Right ventricle myocardium inferior (tissue), 1 donor: ENCODE data around the gene SLX1A. TPM values are rescaled to one million over a fixed set of nuclear protein-coding genes. Genes with fewer than 3 reads are reported as not detected.
"Not testable (repeated sequence)": the region's sequence is repeated elsewhere in the genome, so short reads cannot be mapped to it uniquely, and the experiment has no call there.

Experiments used
- ATAC-seq: fragments of 200-7000 bp; cut with Tn5 transposase; one replicate; pipeline ENCODE4 v1.9.1; 2020; ENCODE audit warnings: mild to moderate bottlenecking, moderate library complexity
- DNase-seq: peaks from one replicate; pipeline ENCODE4 v3.0.0; 2021; ENCODE audit errors: missing footprints
- intact Hi-C: fragments of 100-400 bp; cut with DNase I; formaldehyde crosslinking; loops from one replicate; pipeline ENCODE4 v1.11.0; 2022
- long read RNA-seq: library from polyadenylated mRNA; unstranded; transcript quantifications from one replicate; pipeline ENCODE4 v2.0.0, GENCODE V29; 2021
- total RNA-seq: library from RNA; stranded (reverse); fragmentation: NEBNext Ultra II Directional; extraction: Animal tissue kit (Norgen Biotek cat#: 25700); gene quantifications from one replicate; pipeline ENCODE4 v1.2.1, GENCODE V29; 2021
- donor health status: DM: no; HTN: yes; CAD: no; lungs with severe emphysema.

Gene SLX1A
- 7.4 TPM for total RNA-seq
- long read RNA-seq, transcript SLX1A-201 (6 exons, 1,091 nt), result major isoform, 7 of 8 reads
- long read RNA-seq, partial matches to known transcripts, result 0 of 8 reads
- long read RNA-seq, other reads (novel, unspliced or antisense), result 0 of 8 reads

GRCh38 chr16:30193615-30194014 lies at the start of gene SLX1A, which contains the start of gene BOLA2B:
SLX1A (plus strand) TSS chr16:30193875; CDS start chr16:30194085, 210 bp downstream.
BOLA2B (minus strand) TSS chr16:30193666; CDS start chr16:30193595, 71 bp downstream.
- intact Hi-C loops, DNase-seq: not testable (repeated sequence)
- peak; percentile 97 for ATAC-seq

GRCh38 chr16:30144017-30144416 lies 49.7 kb upstream of the SLX1A start:
- ATAC-seq (no peak), DNase-seq (no peak)
- intact Hi-C loops, result no loop called here

DNA sequence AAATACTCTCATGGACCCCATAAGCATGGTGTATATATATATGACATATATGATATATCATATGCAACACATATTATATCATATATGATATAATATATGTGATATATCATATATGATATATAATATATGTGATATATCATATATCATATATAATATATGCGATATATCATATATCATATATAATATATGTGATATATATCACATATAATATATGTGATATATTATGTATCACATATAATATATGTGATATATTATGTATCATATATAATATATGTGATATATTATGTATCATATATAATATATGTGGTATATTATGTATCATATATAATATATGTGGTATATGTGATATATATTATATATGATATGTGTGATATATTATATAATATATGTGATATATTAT lies 48.8 kb upstream of the SLX1A start:
- DNase-seq (no peak), ATAC-seq (no peak)
- intact Hi-C loops, result no loop called here

DNA sequence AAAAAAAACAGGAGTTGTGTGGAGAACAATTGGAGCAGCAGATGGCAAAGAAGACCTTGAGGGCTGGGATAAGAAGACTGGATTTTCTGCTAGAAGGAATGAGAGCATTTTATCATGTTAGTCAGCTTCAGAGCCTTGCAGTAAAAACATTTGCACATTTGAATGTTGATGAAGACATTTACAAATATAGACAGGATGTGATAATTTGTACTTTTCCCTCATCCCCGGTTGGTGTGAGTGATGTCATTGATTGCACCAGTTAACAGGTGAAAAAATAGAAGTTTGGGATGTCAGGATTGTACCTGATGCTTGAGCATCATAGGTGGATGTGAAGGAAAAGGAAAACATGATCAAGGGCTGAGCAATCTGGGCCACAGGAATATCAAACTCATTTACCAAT lies 48.0 kb upstream of the SLX1A start:
- intact Hi-C loops, result no loop called here
- DNase-seq (no peak), ATAC-seq (no peak)

GRCh38 chr16:30147843-30148510 lies 45.7 kb upstream of the SLX1A start:
- no peak for DNase-seq
- intact Hi-C loops, result no loop called here
- ATAC-seq, result no peak

GRCh38 chr16:30149250-30149930 lies 44.3 kb upstream of the SLX1A start:
- ATAC-seq (no peak), DNase-seq (no peak)
- intact Hi-C loops, result no loop called here

DNA sequence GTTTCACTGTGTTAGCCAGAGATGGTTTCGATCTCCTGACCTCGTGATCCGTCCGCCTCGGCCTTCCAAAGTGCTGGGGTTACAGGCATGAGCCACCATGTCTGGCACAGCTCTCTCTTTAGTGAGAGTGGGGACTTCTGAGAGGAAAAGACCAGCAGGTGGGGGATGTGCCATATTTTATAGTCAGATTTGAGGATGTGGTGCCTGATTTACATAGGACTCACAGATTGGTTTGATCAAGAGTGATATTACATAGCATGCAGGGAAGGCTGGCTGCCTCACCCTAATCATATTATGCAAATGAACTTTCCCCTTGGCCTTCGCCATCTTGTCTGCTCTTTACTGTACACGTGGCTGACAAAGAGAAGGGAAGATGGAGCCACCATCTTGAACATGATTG lies 42.6 kb upstream of the SLX1A start:
- ATAC-seq, result no peak
- intact Hi-C loops, result no loop called here
- DNase-seq, result no peak

GRCh38 chr16:30152517-30152916 lies 41.2 kb upstream of the SLX1A start:
- no peak for DNase-seq
- ATAC-seq, result no peak
- intact Hi-C loops, result no loop called here

GRCh38 chr16:30155188-30155587 lies 38.5 kb upstream of the SLX1A start:
- DNase-seq, result no peak
- intact Hi-C loops, result no loop called here
- no peak for ATAC-seq

GRCh38 chr16:30157214-30157613 lies 36.5 kb upstream of the SLX1A start:
- ATAC-seq, result no peak
- intact Hi-C loops, result no loop called here
- no peak for DNase-seq

- ATAC-seq (no peak), DNase-seq (no peak)
- intact Hi-C loops, result loop anchor here (5.0 kb wide), 1 partner anchor 36 kb away; no protein-coding TSS in a partner anchor
Measured at GRCh38 chr16:30163538-30163937, 30.1 kb upstream of the SLX1A start.

GRCh38 chr16:30166202-30166902 lies 27.3 kb upstream of the SLX1A start:
- peak; percentile 54 for ATAC-seq
- no peak for DNase-seq
- intact Hi-C loops, result no loop called here

DNA sequence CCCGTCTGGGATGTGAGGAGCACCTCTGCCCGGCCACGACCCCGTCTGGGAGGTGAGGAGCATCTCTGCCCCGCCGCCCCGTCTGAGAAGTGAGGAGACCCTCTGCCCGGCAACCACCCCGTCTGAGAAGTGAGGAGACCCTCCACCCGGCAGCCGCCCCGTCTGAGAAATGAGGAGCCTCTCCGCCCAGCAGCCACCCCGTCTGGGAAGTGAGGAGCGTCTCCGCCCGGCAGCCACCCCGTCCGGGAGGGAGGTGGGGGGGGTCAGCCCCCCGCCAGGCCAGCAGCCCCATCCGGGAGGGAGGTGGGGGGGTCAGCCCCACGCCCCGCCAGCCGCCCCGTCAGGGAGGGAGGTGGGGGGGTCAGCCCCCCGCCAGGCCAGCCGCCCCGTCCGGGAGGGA lies 24.9 kb upstream of the SLX1A start:
- DNase-seq, intact Hi-C loops, ATAC-seq: not testable (repeated sequence)

DNA sequence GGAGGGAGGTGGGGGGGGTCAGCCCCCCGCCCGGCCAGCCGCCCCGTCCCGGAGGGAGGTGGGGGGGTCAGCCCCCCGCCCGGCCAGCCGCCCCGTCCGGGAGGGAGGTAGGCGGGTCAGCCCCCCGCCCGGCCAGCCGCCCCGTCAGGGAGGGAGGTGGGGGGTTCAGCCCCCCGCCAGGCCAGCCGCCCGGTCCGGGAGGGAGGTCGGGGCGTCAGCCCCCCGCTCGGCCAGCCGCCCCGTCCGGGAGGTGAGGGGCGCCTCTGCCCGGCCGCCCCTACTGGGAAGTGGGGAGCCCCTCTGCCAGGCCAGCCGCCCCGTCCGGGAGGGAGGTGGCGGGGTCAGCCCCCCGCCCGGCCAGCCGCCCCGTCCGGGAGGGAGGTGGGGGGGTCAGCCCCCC lies 24.3 kb upstream of the SLX1A start:
- intact Hi-C loops, DNase-seq, ATAC-seq: not testable (repeated sequence)

DNA sequence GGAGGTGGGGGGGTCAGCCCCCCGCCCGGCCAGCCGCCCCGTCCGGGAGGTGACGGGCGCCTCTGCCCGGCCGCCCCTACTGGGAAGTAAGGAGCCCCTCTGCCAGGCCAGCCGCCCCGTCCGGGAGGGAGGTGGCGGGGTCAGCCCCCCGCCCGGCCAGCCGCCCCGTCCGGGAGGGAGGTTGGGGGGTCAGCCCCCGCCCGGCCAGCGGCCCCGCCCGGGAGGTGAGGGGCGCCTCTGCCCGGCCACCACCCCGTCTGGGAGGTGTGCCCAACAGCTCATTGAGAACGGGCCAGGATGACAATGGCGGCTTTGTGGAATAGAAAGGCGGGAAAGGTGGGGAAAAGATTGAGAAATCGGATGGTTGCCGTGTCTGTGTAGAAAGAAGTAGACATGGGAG lies 23.5 kb upstream of the SLX1A start:
- ATAC-seq, DNase-seq, intact Hi-C loops: not testable (repeated sequence)

- DNase-seq (no peak), ATAC-seq (no peak)
- intact Hi-C loops, result no loop called here
Measured at GRCh38 chr16:30173054-30173453, 20.6 kb upstream of the SLX1A start.

- intact Hi-C loops, ATAC-seq: not testable (repeated sequence)
- peak; percentile 66 for DNase-seq
Measured at GRCh38 chr16:30176876-30177275, 16.8 kb upstream of the SLX1A start.

GRCh38 chr16:30179195-30179594 lies 14.5 kb upstream of the SLX1A start:
- ATAC-seq (no peak), DNase-seq (no peak)
- intact Hi-C loops, result no loop called here

GRCh38 chr16:30179931-30180330 lies 13.7 kb upstream of the SLX1A start:
- ATAC-seq (no peak), DNase-seq (no peak)
- intact Hi-C loops, result no loop called here
